Measurements from ENCODE around the gene RALBP1. TPM values are rescaled to one million over a fixed set of nuclear protein-coding genes. Genes with fewer than 3 reads are reported as not detected.

The RALBP1 gene
- total and polyA plus RNA-seq, 4 donors, result 31.3 to 55.3 (median 53.8) TPM

DNA sequence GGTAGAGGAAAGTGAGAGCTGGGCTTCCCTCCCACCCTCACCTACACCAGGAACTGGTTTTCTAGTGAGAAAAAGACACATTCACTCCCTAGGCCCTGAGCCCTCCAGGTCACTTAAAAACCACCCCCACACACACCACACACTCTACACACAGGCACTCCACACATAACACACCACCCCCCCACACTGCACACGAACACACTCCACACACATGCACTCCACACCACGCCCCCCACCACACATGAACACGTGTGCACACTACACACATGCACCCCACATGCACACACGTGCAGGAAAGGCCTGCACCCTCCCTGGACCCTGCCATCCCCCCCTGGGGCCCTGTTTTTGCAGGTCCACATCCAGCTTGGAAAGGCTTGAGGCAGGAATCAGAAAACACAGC, 67.6 kb downstream of the RALBP1 start:
- DNase-seq (no peak), ATAC-seq (ENCODE audit: low FRiP score) (no peak)
- Histone ChIP-seq H3K4me1 (ENCODE audit: control insufficient read depth in 1 of 2, insufficient read depth in 2 of 2, low read length in 2 of 2) (no peaks in the 10 kb centered on the region), H3K4me3 (ENCODE audit: low read length in 2 of 2) (no peak overlapping the region), H3K9me3 (ENCODE audit: control insufficient read depth, low read length) (no peaks in the 10 kb centered on the region), H3K27me3 (ENCODE audit: control insufficient read depth in 1 of 2, insufficient read depth in 2 of 2, low read length in 1 of 2) (no peaks in the 10 kb centered on the region), H3K27ac (ENCODE audit: low read depth in 1 of 2, low read length in 2 of 2) (no peak overlapping the region), H3K36me3 (ENCODE audit: control insufficient read depth in 1 of 2, insufficient read depth in 2 of 2, low read length in 1 of 2) (peaks cover 0 to 8% of the 10 kb centered on the region in 2 donors)
- intact Hi-C loops (cut with DNase I), result no loop called here
- WGBS, 2 donors, result 86 to 89% methylated on average over 4 of the region's 4 CpGs

DNA sequence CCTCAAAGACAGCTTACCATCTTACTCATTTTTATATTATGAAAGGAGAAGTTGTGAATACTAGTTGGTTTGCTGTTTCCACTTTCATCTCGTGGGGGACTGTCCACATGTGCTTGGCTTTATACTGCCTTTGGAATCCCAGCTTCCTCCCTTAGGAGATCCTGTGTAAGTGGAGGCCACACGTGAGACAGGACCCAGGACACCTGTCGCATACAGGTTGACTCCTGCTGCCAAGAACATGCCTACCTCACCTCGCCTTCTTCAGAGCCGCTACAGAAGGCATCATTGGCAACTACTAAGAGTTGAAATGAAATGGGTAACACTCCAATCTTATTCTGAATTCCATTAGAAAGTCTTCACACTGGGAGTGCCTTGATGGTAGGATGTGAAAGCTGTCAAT, 69.7 kb downstream of the RALBP1 start:
- DNase-seq, result no peak
- H3K4me1 ChIP-seq (ENCODE audit: control insufficient read depth in 1 of 2, insufficient read depth in 2 of 2, low read length in 2 of 2), result no peaks in the 10 kb centered on the region
- H3K27me3 ChIP-seq (ENCODE audit: control insufficient read depth in 1 of 2, insufficient read depth in 2 of 2, low read length in 1 of 2), result no peaks in the 10 kb centered on the region
- intact Hi-C loops (cut with DNase I), result no loop called here
- H3K4me3 ChIP-seq (ENCODE audit: low read length in 2 of 2), result no peak overlapping the region
- ATAC-seq (ENCODE audit: low FRiP score), result no peak
- H3K27ac ChIP-seq (ENCODE audit: low read depth in 1 of 2, low read length in 2 of 2), result no peak overlapping the region
- no peaks in the 10 kb centered on the region for H3K9me3 ChIP-seq (ENCODE audit: control insufficient read depth, low read length)
- WGBS, 2 donors, result 75 to 81% methylated on average over 5 of the region's 5 CpGs
- H3K36me3 ChIP-seq (ENCODE audit: control insufficient read depth in 1 of 2, insufficient read depth in 2 of 2, low read length in 1 of 2), result peaks cover 0 to 14% of the 10 kb centered on the region in 2 donors

DNA sequence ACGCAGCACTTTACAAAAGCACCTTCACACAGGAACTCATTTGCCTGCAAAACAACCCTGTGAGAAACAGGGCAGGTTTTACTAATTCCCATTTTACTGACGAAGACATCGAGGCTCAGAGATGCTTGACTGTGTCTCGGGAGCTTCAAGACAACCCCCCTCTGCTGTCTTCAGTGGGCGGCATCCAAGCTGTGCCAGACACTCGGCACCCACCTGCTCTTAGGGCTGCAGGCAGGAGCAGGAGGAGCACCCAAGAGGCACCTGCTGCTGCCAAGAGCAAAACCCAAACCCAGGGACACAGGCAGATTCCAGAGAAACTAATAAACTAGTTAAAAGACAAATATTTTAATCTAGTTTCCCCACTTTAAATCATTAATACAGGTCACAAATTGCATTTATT, 71.2 kb downstream of the RALBP1 start:
- DNase-seq, result no peak
- Histone ChIP-seq H3K36me3 (ENCODE audit: control insufficient read depth in 1 of 2, insufficient read depth in 2 of 2, low read length in 1 of 2) (peaks cover 0 to 16% of the 10 kb centered on the region in 2 donors), H3K4me3 (ENCODE audit: low read length in 2 of 2) (no peak overlapping the region), H3K27me3 (ENCODE audit: control insufficient read depth in 1 of 2, insufficient read depth in 2 of 2, low read length in 1 of 2) (no peaks in the 10 kb centered on the region), H3K9me3 (ENCODE audit: control insufficient read depth, low read length) (no peaks in the 10 kb centered on the region), H3K4me1 (ENCODE audit: control insufficient read depth in 1 of 2, insufficient read depth in 2 of 2, low read length in 2 of 2) (no peaks in the 10 kb centered on the region), H3K27ac (ENCODE audit: low read depth in 1 of 2, low read length in 2 of 2) (no peak overlapping the region)
- ATAC-seq (ENCODE audit: low FRiP score), result no peak
- 76 to 83% methylated on average over 6 of the region's 6 CpGs for WGBS, 2 donors
- intact Hi-C loops (cut with DNase I), result no loop called here

DNA sequence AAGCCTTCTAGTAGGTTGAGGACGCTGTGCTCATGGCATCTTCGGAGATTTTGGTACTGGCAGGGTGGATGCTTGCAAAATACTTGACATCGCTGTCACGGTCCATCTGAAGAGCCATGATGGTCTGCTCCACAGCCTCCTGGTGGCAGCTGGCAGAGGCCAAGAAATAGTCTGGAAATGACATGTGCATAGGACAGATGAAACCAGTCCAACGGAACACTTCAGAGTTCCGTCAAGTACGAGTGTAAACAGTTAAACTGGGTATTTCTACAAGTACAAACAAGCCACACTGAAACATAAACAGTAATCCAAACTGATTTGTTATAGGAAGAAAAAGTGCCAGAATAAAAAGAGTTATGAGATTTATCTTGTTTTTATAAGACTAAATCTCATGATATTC, 72.5 kb downstream of the RALBP1 start:
- Histone ChIP-seq H3K27me3 (ENCODE audit: control insufficient read depth in 1 of 2, insufficient read depth in 2 of 2, low read length in 1 of 2) (no peaks in the 10 kb centered on the region), H3K4me1 (ENCODE audit: control insufficient read depth in 1 of 2, insufficient read depth in 2 of 2, low read length in 2 of 2) (no peaks in the 10 kb centered on the region), H3K4me3 (ENCODE audit: low read length in 2 of 2) (no peak overlapping the region), H3K9me3 (ENCODE audit: control insufficient read depth, low read length) (no peaks in the 10 kb centered on the region), H3K36me3 (ENCODE audit: control insufficient read depth in 1 of 2, insufficient read depth in 2 of 2, low read length in 1 of 2) (peaks cover 0 to 16% of the 10 kb centered on the region in 2 donors), H3K27ac (ENCODE audit: low read depth in 1 of 2, low read length in 2 of 2) (no peak overlapping the region)
- no peak for DNase-seq
- no peak for ATAC-seq (ENCODE audit: low FRiP score)
- intact Hi-C loops (cut with DNase I), result no loop called here
- 87 to 89% methylated on average over 7 of the region's 7 CpGs for WGBS, 2 donors

DNA sequence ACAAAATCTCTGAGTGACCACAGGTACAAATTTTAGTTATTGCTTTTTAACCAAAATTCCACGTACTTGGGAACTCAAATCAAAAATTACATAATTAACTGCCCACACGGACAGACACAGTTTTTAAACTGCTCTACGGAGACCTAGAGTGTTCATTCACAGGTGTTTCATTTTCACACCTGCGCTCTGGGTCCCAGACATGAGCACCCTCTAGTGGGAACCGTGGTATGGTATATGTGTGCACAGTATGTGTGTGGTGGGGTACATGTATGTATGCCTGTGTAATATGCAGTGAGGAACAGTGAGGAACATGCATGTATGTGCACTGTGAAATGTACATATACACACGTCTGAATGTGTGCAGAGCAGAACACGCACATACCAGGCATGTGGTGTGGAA, 74.1 kb downstream of the RALBP1 start:
- Histone ChIP-seq H3K27ac (ENCODE audit: low read depth in 1 of 2, low read length in 2 of 2) (no peak overlapping the region), H3K36me3 (ENCODE audit: control insufficient read depth in 1 of 2, insufficient read depth in 2 of 2, low read length in 1 of 2) (peaks cover 0 to 18% of the 10 kb centered on the region in 2 donors), H3K4me1 (ENCODE audit: control insufficient read depth in 1 of 2, insufficient read depth in 2 of 2, low read length in 2 of 2) (no peaks in the 10 kb centered on the region), H3K27me3 (ENCODE audit: control insufficient read depth in 1 of 2, insufficient read depth in 2 of 2, low read length in 1 of 2) (no peaks in the 10 kb centered on the region), H3K4me3 (ENCODE audit: low read length in 2 of 2) (no peak overlapping the region), H3K9me3 (ENCODE audit: control insufficient read depth, low read length) (no peaks in the 10 kb centered on the region)
- WGBS, 2 donors, result 81 to 85% methylated on average over 7 of the region's 7 CpGs
- DNase-seq (no peak), ATAC-seq (ENCODE audit: low FRiP score) (no peak)
- intact Hi-C loops (cut with DNase I), result no loop called here

DNA sequence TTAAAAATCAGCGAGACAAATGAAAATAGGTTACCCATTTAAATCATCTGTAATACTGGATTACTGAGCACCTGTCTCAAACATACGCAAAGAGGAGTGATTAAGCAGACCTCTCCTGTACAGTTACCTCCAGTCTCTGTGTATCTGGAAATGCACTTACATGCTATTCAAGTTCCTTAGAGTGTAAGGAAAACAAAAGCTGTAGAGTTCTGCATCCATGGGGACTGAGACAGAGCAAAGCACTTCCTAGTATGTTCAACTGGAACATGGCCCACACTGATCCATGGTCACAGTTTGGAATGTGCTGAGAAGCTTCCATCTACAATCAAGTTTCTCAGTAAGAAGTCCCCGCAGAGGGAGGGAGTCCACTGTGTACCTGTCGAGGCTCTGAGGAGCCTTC, 75.1 kb downstream of the RALBP1 start:
- 90 to 91% methylated on average over 4 of the region's 4 CpGs for WGBS, 2 donors
- Histone ChIP-seq H3K27ac (ENCODE audit: low read depth in 1 of 2, low read length in 2 of 2) (no peak overlapping the region), H3K27me3 (ENCODE audit: control insufficient read depth in 1 of 2, insufficient read depth in 2 of 2, low read length in 1 of 2) (no peaks in the 10 kb centered on the region), H3K4me3 (ENCODE audit: low read length in 2 of 2) (no peak overlapping the region), H3K4me1 (ENCODE audit: control insufficient read depth in 1 of 2, insufficient read depth in 2 of 2, low read length in 2 of 2) (no peaks in the 10 kb centered on the region), H3K36me3 (ENCODE audit: control insufficient read depth in 1 of 2, insufficient read depth in 2 of 2, low read length in 1 of 2) (peaks cover 0 to 18% of the 10 kb centered on the region in 2 donors), H3K9me3 (ENCODE audit: control insufficient read depth, low read length) (no peaks in the 10 kb centered on the region)
- intact Hi-C loops (cut with DNase I), result no loop called here
- no peak for DNase-seq
- no peak for ATAC-seq (ENCODE audit: low FRiP score)

DNA sequence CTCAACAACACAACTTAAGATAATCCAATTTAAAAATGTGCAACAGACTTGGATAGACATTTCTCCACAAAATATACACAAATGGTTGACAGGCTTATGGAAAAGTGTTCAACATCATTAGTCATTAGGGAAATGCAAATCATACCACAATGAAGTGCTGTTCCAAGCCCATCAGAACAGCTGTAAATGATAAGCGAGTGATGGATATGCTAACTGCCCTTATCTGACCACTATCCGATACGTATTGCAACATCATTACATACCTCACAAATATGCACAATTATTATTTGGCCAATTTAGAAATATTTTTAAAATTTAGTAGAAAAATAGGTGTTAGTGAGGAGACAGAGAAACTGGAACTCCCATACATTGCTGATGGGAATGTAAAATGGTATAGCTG, 76.9 kb downstream of the RALBP1 start:
- H3K36me3 ChIP-seq (ENCODE audit: control insufficient read depth in 1 of 2, insufficient read depth in 2 of 2, low read length in 1 of 2), result peaks cover 0 to 13% of the 10 kb centered on the region in 2 donors
- H3K4me3 ChIP-seq (ENCODE audit: low read length in 2 of 2), result no peak overlapping the region
- 90 to 95% methylated on average over 3 of the region's 3 CpGs for WGBS, 2 donors
- H3K9me3 ChIP-seq (ENCODE audit: control insufficient read depth, low read length), result no peaks in the 10 kb centered on the region
- DNase-seq (no peak), ATAC-seq (ENCODE audit: low FRiP score) (no peak)
- H3K27ac ChIP-seq (ENCODE audit: low read depth in 1 of 2, low read length in 2 of 2), result no peak overlapping the region
- no peaks in the 10 kb centered on the region for H3K27me3 ChIP-seq (ENCODE audit: control insufficient read depth in 1 of 2, insufficient read depth in 2 of 2, low read length in 1 of 2)
- intact Hi-C loops (cut with DNase I), result no loop called here
- H3K4me1 ChIP-seq (ENCODE audit: control insufficient read depth in 1 of 2, insufficient read depth in 2 of 2, low read length in 2 of 2), result no peaks in the 10 kb centered on the region

DNA sequence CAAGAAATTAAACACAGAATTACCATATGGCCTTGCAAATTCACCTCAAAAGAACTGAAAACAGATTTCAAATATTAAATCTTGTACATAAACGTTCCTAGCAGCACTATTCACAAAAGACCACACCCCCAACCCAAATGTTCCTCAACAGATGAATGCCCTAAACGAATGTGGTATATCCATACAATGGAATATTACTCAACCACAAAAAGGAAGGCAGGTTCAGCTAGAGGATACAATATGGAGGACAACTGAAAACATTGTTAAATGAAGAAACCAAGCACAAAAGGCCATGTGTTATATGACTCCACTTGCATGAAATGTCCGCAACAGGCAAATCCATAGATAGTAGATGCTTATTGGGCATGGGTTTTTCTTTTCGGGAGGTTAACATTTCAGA, 77.3 kb downstream of the RALBP1 start:
- Histone ChIP-seq H3K9me3 (ENCODE audit: control insufficient read depth, low read length) (no peaks in the 10 kb centered on the region), H3K4me3 (ENCODE audit: low read length in 2 of 2) (no peak overlapping the region), H3K27me3 (ENCODE audit: control insufficient read depth in 1 of 2, insufficient read depth in 2 of 2, low read length in 1 of 2) (no peaks in the 10 kb centered on the region), H3K4me1 (ENCODE audit: control insufficient read depth in 1 of 2, insufficient read depth in 2 of 2, low read length in 2 of 2) (no peaks in the 10 kb centered on the region), H3K36me3 (ENCODE audit: control insufficient read depth in 1 of 2, insufficient read depth in 2 of 2, low read length in 1 of 2) (peaks cover 0 to 12% of the 10 kb centered on the region in 2 donors), H3K27ac (ENCODE audit: low read depth in 1 of 2, low read length in 2 of 2) (no peak overlapping the region)
- WGBS, 2 donors, result 93 to 97% methylated on average over 4 of the region's 4 CpGs
- intact Hi-C loops (cut with DNase I), result no loop called here
- DNase-seq (no peak), ATAC-seq (ENCODE audit: low FRiP score) (no peak)

DNA sequence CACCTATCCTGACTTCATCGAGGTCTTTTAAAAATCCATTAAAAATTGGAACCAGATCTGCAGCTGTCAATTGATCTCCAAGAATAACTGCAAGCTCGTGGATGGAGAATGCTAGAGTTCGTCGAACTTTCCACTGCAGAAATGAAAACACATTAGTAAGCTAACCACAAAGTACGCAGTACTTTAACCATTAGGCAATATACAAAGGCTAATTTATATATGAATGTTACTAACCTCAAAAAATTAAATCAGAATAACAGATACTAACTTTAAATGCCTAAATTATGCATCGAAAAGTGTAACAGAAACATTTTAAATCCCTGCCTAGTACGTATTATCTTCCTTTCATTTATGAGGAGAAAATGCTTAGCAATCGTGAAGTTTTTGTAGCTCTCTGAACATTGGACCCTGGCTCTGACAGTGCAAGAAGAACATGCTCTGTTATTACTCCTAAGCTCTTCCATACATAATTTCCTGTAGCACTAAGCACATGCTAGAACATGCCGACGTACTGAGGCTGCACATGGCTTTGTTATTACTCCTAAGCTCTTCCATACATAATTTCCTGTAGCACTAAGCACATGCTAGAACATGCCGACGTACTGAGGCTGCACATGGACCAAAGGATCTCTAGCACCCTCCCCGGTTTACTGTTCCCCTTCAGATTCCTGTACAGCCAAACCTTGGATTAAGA, 82.1 kb downstream of the RALBP1 start:
- 76 to 81% methylated on average over 13 of the region's 13 CpGs for WGBS, 2 donors
- H3K27ac ChIP-seq (ENCODE audit: low read depth in 1 of 2, low read length in 2 of 2), result no peak overlapping the region
- no peak for ATAC-seq (ENCODE audit: low FRiP score)
- no peaks in the 10 kb centered on the region for H3K27me3 ChIP-seq (ENCODE audit: control insufficient read depth in 1 of 2, insufficient read depth in 2 of 2, low read length in 1 of 2)
- peaks cover 4 to 9% of the 10 kb centered on the region in 2 donors for H3K36me3 ChIP-seq (ENCODE audit: control insufficient read depth in 1 of 2, insufficient read depth in 2 of 2, low read length in 1 of 2)
- DNase-seq, result no peak
- intact Hi-C loops (cut with DNase I), result no loop called here
- no peak overlapping the region for H3K4me3 ChIP-seq (ENCODE audit: low read length in 2 of 2)
- H3K9me3 ChIP-seq (ENCODE audit: control insufficient read depth, low read length), result no peaks in the 10 kb centered on the region
- no peaks in the 10 kb centered on the region for H3K4me1 ChIP-seq (ENCODE audit: control insufficient read depth in 1 of 2, insufficient read depth in 2 of 2, low read length in 2 of 2)

Measured in aorta (tissue), 5 donors.